ENCODE results near the gene AKR1C2. TPM values are rescaled to one million over a fixed set of nuclear protein-coding genes. Genes with fewer than 3 reads are reported as not detected.

The AKR1C2 gene
- total and polyA plus RNA-seq, 2 donors (not counting 1 experiment from before 2014, with no cell fraction given) = not detected

- no peak overlapping the region for H3K9ac ChIP-seq (ENCODE audit: low read length)
- H4K20me1 ChIP-seq (ENCODE audit: control insufficient read depth, insufficient read depth, low read length, poor library complexity, severe bottlenecking) = no peaks in the 10 kb centered on the region
- H3K4me3 Mint-ChIP-seq = no peak overlapping the region
- H3K27me3 Mint-ChIP-seq = no peaks in the 10 kb centered on the region
- H3K27ac ChIP-seq (ENCODE audit: low read length in 2 of 2) = no peak overlapping the region
- WGBS (ENCODE audit: insufficient coverage) = 76% methylated on average over 8 of the region's 9 CpGs
- CTCF ChIA-PET = no interaction called here
- no peak for TF ChIP-seq CTCF (IDR thresholded peaks at IDR 0.05)
- no peak for TF ChIP-seq EZH2 (IDR thresholded peaks at IDR 0.05; ENCODE audit: borderline replicate concordance, insufficient read depth, low read depth, low read length, poor library complexity, severe bottlenecking)
- no peaks in the 10 kb centered on the region for H3K4me1 Mint-ChIP-seq
- no peaks in the 10 kb centered on the region for H3K4me1 ChIP-seq (ENCODE audit: control insufficient read depth in 2 of 2, insufficient read depth in 2 of 2, low read length in 2 of 2)
- intact Hi-C loops (cut with micrococcal nuclease) = no loop called here
- H3K4me2 ChIP-seq (replicated peaks; ENCODE audit: low read depth, low read length, poor library complexity, severe bottlenecking) = no peak overlapping the region
- no peaks in the 10 kb centered on the region for H3K27me3 ChIP-seq (replicated peaks in 1 of 4; ENCODE audit: control extremely low read depth in 1 of 4, control insufficient read depth in 3 of 4, insufficient read depth in 4 of 4, low read length in 3 of 4)
- POLR2A ChIA-PET = no interaction called here
- no peak overlapping the region for H2AFZ ChIP-seq (ENCODE audit: insufficient read depth, low read depth, low read length, poor library complexity, severe bottlenecking)
- no peak for DNase-seq
- no peak for ATAC-seq (ENCODE audit: low read depth)
- no peaks in the 10 kb centered on the region for H3K79me2 ChIP-seq (ENCODE audit: control insufficient read depth, insufficient read depth, low read length)
- no peak overlapping the region for H3K4me3 ChIP-seq (ENCODE audit: control extremely low read depth in 1 of 5, extremely low read depth in 1 of 5, insufficient read depth in 1 of 5, low read depth in 2 of 5, low read length in 4 of 5)
- no peaks in the 10 kb centered on the region for H3K9me3 Mint-ChIP-seq (ENCODE audit: insufficient read depth)
- no peak overlapping the region for H3K27ac Mint-ChIP-seq
- H3K9me3 ChIP-seq (ENCODE audit: control extremely low read depth in 1 of 3, control insufficient read depth in 2 of 3, insufficient read depth in 1 of 3, low read length in 2 of 3) = peaks cover 0 to 1% (median 0%) of the 10 kb centered on the region in 3 donors
- H3K36me3 ChIP-seq (replicated peaks in 1 of 2; ENCODE audit: control extremely low read depth in 1 of 2, control insufficient read depth in 1 of 2, extremely low read depth in 1 of 2, insufficient read depth in 2 of 2, low read length in 1 of 2) = no peaks in the 10 kb centered on the region
Observed at GRCh38 chr10:5041471-5042023, 37.9 kb upstream of the AKR1C2 start.

- CTCF ChIA-PET = no interaction called here
- no peaks in the 10 kb centered on the region for H3K36me3 ChIP-seq (replicated peaks in 1 of 2; ENCODE audit: control extremely low read depth in 1 of 2, control insufficient read depth in 1 of 2, extremely low read depth in 1 of 2, insufficient read depth in 2 of 2, low read length in 1 of 2)
- H3K9me3 ChIP-seq (ENCODE audit: control extremely low read depth in 1 of 3, control insufficient read depth in 2 of 3, insufficient read depth in 1 of 3, low read length in 2 of 3) = peaks cover 0 to 1% (median 0%) of the 10 kb centered on the region in 3 donors
- H3K27ac ChIP-seq (ENCODE audit: low read length in 2 of 2) = no peak overlapping the region
- intact Hi-C loops (cut with micrococcal nuclease) = no loop called here
- H3K27me3 ChIP-seq (replicated peaks in 1 of 4; ENCODE audit: control extremely low read depth in 1 of 4, control insufficient read depth in 3 of 4, insufficient read depth in 4 of 4, low read length in 3 of 4) = no peaks in the 10 kb centered on the region
- no peaks in the 10 kb centered on the region for H3K79me2 ChIP-seq (ENCODE audit: control insufficient read depth, insufficient read depth, low read length)
- no peak overlapping the region for H2AFZ ChIP-seq (ENCODE audit: insufficient read depth, low read depth, low read length, poor library complexity, severe bottlenecking)
- DNase-seq = no peak
- H3K4me3 Mint-ChIP-seq = no peak overlapping the region
- no peaks in the 10 kb centered on the region for H4K20me1 ChIP-seq (ENCODE audit: control insufficient read depth, insufficient read depth, low read length, poor library complexity, severe bottlenecking)
- no peaks in the 10 kb centered on the region for H3K4me1 Mint-ChIP-seq
- TF ChIP-seq CTCF (IDR thresholded peaks at IDR 0.05) (no peak), EZH2 (IDR thresholded peaks at IDR 0.05; ENCODE audit: borderline replicate concordance, insufficient read depth, low read depth, low read length, poor library complexity, severe bottlenecking) (no peak)
- WGBS (ENCODE audit: insufficient coverage) = 62% methylated on average over 7 of the region's 8 CpGs
- no peak overlapping the region for H3K27ac Mint-ChIP-seq
- POLR2A ChIA-PET = no interaction called here
- H3K4me2 ChIP-seq (replicated peaks; ENCODE audit: low read depth, low read length, poor library complexity, severe bottlenecking) = no peak overlapping the region
- no peaks in the 10 kb centered on the region for H3K9me3 Mint-ChIP-seq (ENCODE audit: insufficient read depth)
- no peak overlapping the region for H3K9ac ChIP-seq (ENCODE audit: low read length)
- no peaks in the 10 kb centered on the region for H3K27me3 Mint-ChIP-seq
- no peaks in the 10 kb centered on the region for H3K4me1 ChIP-seq (ENCODE audit: control insufficient read depth in 2 of 2, insufficient read depth in 2 of 2, low read length in 2 of 2)
- H3K4me3 ChIP-seq (ENCODE audit: control extremely low read depth in 1 of 5, extremely low read depth in 1 of 5, insufficient read depth in 1 of 5, low read depth in 2 of 5, low read length in 4 of 5) = no peak overlapping the region
- no peak for ATAC-seq (ENCODE audit: low read depth)
Observed at GRCh38 chr10:5040781-5041470, 37.3 kb upstream of the AKR1C2 start.
